Neuronal stem cell (in vitro differentiated cells): Measurements from ENCODE around the gene ALDH3B1.
"Not testable (repeated sequence)": the region's sequence is repeated elsewhere in the genome, so short reads cannot be mapped to it uniquely, and the experiment has no call there.

Experiments used
- DNase-seq: peaks from one replicate; pipeline ENCODE4 v3.0.0-alpha.2; 2013; ENCODE audit warnings: low spot score
- H2AFZ ChIP-seq: one replicate; pipeline ENCODE4 v1.6.1; 2013; ENCODE audit warnings: mild to moderate bottlenecking, low read length, inconsistent platforms
- H2AK5ac ChIP-seq: 2 replicates; pipeline ENCODE4 v1.6.1; 2013; ENCODE audit warnings: low read depth, mild to moderate bottlenecking, inconsistent platforms, low read length, moderate library complexity, mixed read lengths
- H2BK120ac ChIP-seq: 2 replicates; pipeline ENCODE4 v1.6.1; 2013; ENCODE audit warnings: low read depth, mild to moderate bottlenecking, inconsistent platforms, low read length, moderate library complexity, mixed read lengths
- H2BK12ac ChIP-seq: one replicate; pipeline ENCODE4 v1.6.1; 2013; ENCODE audit warnings: low read length, inconsistent platforms
- H2BK15ac ChIP-seq: 2 replicates; pipeline ENCODE4 v1.6.1; 2013; ENCODE audit warnings: mild to moderate bottlenecking, low read length, inconsistent platforms, mixed read lengths
- H2BK5ac ChIP-seq: one replicate; pipeline ENCODE4 v1.6.1; 2013; ENCODE audit warnings: inconsistent platforms, mild to moderate bottlenecking, low read length, moderate library complexity
- H3K14ac ChIP-seq: one replicate; pipeline ENCODE4 v1.6.1; 2013; ENCODE audit warnings: low read length, inconsistent platforms
- H3K18ac ChIP-seq: 2 replicates; pipeline ENCODE4 v1.6.1; 2013; ENCODE audit warnings: low read length, inconsistent platforms
- H3K23ac ChIP-seq: 2 replicates; pipeline ENCODE4 v1.6.1; 2013; ENCODE audit warnings: low read depth, mild to moderate bottlenecking, mixed read lengths, low read length, inconsistent platforms; ENCODE audit not compliant: poor library complexity
- H3K27ac ChIP-seq: replicated peaks from 3 replicates; pipeline ENCODE4 v1.5.1; 2013; ENCODE audit warnings: low read length, inconsistent platforms
- H3K27me3 ChIP-seq, 3 experiments: 2 replicates each; pipeline ENCODE4 v1.6.1; 2013; ENCODE audit warnings: low read length in 3 of 3, mild to moderate bottlenecking in 2 of 3, inconsistent platforms in 1 of 3, low read depth in 1 of 3, mixed read lengths in 1 of 3, moderate library complexity in 1 of 3; ENCODE audit not compliant: control insufficient read depth in 3 of 3, insufficient read depth in 3 of 3
- H3K36me3 ChIP-seq, 2 donors: replicated peaks in 1 of 2; 2 replicates each; pipeline ENCODE4 v1.6.1; 2013; ENCODE audit warnings: low read length in 2 of 2; ENCODE audit not compliant: control insufficient read depth in 2 of 2, insufficient read depth in 2 of 2
- H3K4ac ChIP-seq: 2 replicates; pipeline ENCODE4 v1.6.1; 2013; ENCODE audit warnings: inconsistent platforms, mild to moderate bottlenecking, low read length, moderate library complexity
- H3K4me1 ChIP-seq, 2 donors: 1 replicate in 1 of 2; 2 replicates in 1 of 2; pipeline ENCODE4 v1.6.1; 2013; ENCODE audit warnings: low read length in 2 of 2, low read depth in 1 of 2; ENCODE audit not compliant: control insufficient read depth in 2 of 2, insufficient read depth in 1 of 2
- H3K4me2 ChIP-seq: one replicate; pipeline ENCODE4 v1.6.1; 2013; ENCODE audit warnings: mild to moderate bottlenecking, low read length, inconsistent platforms; ENCODE audit not compliant: insufficient read depth, poor library complexity, severe bottlenecking
- H3K4me3 ChIP-seq, 2 donors: 2 replicates each; pipeline ENCODE4 v1.5.1; 2013; ENCODE audit warnings: low read length in 2 of 2, mild to moderate bottlenecking in 2 of 2, inconsistent platforms in 1 of 2, moderate library complexity in 1 of 2
- H3K79me1 ChIP-seq: one replicate; pipeline ENCODE4 v1.6.1; 2013; ENCODE audit warnings: low read depth, mild to moderate bottlenecking, inconsistent platforms, low read length, moderate library complexity
- H3K9ac ChIP-seq: one replicate; pipeline ENCODE4 v1.6.1; 2013; ENCODE audit warnings: mild to moderate bottlenecking, low read depth, low read length, inconsistent platforms; ENCODE audit not compliant: poor library complexity
- H3K9me3 ChIP-seq, 2 donors: replicated peaks in 1 of 2; 2 replicates each; pipeline versions ENCODE3 to v1.6.1; 2013; ENCODE audit warnings: low read length in 2 of 2, mild to moderate bottlenecking in 2 of 2, inconsistent platforms in 1 of 2, low read depth in 1 of 2, mixed read lengths in 1 of 2, moderate library complexity in 1 of 2; ENCODE audit not compliant: control insufficient read depth in 2 of 2, insufficient read depth in 1 of 2
- H4K8ac ChIP-seq: one replicate; pipeline ENCODE4 v1.6.1; 2013; ENCODE audit warnings: low read depth, mild to moderate bottlenecking, inconsistent platforms, low read length, moderate library complexity
- H4K91ac ChIP-seq: one replicate; pipeline ENCODE4 v1.6.1; 2013; ENCODE audit warnings: low read length, low read depth, mild to moderate bottlenecking, inconsistent platforms; ENCODE audit not compliant: poor library complexity
- WGBS, 2 donors: extraction: QIAGEN DNeasy Blood & Tissue Kit; methylation state at CpG; one replicate each; pipeline ENCODE4 v1.1.7; 2013; ENCODE audit warnings: missing lambda C conversion rate in 2 of 2, mixed read lengths in 1 of 2; ENCODE audit not compliant: insufficient read length in 2 of 2, insufficient replicate concordance in 1 of 2; ENCODE audit errors: extremely low coverage in 2 of 2; 5-methylcytosine and 5-hydroxymethylcytosine counted together

ALDH3B1 gene

DNA sequence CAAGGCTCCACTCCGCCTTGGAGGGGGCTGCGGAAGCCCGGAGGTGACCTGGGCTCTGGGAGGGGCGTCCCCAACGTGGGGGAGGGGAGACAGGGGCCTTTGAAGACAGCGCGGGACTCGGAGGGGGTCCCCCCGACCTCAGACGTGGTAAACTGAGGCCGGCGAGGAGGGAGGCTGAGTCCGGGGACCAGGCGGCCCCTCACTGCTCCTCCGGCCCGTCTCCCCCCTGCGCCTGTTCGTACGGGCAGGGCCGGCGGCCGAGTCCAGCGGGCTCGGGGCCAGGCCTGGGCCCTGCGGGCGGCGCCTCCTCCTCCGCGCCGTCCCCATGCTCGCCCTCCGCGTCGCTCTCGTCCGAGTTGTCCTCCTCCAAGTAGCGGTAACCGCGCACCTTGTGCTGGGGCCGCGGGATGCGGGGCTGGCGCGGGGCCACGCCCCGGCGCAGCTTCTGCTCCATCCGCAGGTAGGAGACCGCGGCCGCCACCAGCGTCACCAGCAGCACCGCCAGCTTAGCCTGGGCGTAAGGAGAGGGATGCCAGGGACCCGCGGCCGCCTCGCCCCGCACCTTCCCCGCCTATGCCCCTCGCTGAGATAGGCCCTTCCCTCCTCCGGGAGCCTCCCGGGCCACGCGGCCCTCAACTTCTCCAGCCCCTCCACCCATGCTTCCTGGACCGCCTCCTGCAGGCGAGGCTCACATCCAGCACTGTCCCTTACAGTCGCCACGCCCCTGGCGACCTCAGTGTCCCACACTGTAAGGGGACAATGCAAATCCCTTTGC is 18.6 kb upstream of the ALDH3B1 start:
- not testable (repeated sequence) for H2AK5ac ChIP-seq, H3K4ac ChIP-seq, H3K4me1 ChIP-seq, H4K8ac ChIP-seq, DNase-seq, H3K9ac ChIP-seq, H2BK5ac ChIP-seq, H3K36me3 ChIP-seq, H3K27me3 ChIP-seq, H2BK15ac ChIP-seq, H2AFZ ChIP-seq, H3K14ac ChIP-seq, H3K23ac ChIP-seq, H3K4me3 ChIP-seq, H3K9me3 ChIP-seq, H3K79me1 ChIP-seq, H3K27ac ChIP-seq, H2BK12ac ChIP-seq, H4K91ac ChIP-seq, H2BK120ac ChIP-seq
- WGBS, 2 donors = no CpG with 5 or more reads among the region's 70 CpGs
- peak overlapping the region; percentile 71 for H3K18ac ChIP-seq
- H3K4me2 ChIP-seq = peak overlapping the region; percentile 49

DNA sequence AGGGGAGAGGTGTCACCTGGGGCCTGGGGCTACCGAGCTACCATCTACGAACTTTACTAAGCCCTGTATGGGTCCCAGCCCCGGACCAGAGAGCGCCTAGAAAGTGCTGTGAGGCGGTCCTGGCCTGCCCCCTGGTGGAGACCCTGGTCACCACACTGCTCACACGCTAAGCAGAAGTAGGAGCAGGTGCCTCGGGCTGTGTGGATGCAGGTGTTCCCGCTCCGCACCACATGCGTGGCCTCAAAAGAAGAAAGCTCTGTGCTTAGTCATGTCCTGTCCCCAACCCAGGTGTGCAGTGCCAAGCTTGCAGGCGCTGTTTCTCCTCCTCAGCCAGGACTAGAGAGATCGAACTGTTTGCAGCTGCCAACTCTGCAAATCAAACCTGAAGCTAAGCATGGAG is 16.3 kb upstream of the ALDH3B1 start:
- H2BK12ac ChIP-seq, H3K9me3 ChIP-seq, H2AFZ ChIP-seq, H3K79me1 ChIP-seq, H3K27ac ChIP-seq, H3K14ac ChIP-seq, H2AK5ac ChIP-seq, H3K18ac ChIP-seq, H4K91ac ChIP-seq, H4K8ac ChIP-seq, DNase-seq, H3K9ac ChIP-seq, H3K23ac ChIP-seq, H3K4ac ChIP-seq, H3K4me1 ChIP-seq, H3K4me3 ChIP-seq, H2BK15ac ChIP-seq, H3K4me2 ChIP-seq, H2BK120ac ChIP-seq, H3K36me3 ChIP-seq, H2BK5ac ChIP-seq, H3K27me3 ChIP-seq: not testable (repeated sequence)
- no CpG with 5 or more reads among the region's 12 CpGs for WGBS, 2 donors

DNA sequence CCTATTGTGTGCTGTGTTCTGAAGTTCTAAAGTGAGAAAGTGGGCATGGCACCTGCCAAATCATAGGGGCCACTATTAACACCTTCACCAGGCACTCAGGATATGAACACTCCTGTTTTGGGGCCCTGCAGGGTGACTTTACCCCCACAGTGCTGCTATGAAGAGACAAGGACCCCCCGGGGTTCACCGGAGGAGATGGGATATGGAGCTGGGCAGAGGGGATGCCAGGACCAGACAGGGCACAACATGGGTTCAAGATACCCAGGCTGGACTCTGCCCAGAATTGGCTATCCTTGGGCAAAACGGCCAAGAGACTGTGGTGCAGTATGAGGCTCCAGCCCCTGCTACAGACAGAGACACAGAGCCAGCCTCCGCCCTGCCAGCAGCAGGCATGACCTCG is 15.7 kb upstream of the ALDH3B1 start:
- H2AFZ ChIP-seq, H4K8ac ChIP-seq, DNase-seq, H3K4me3 ChIP-seq, H2BK12ac ChIP-seq, H3K4ac ChIP-seq, H3K27ac ChIP-seq, H3K36me3 ChIP-seq, H3K4me1 ChIP-seq, H2BK15ac ChIP-seq, H3K27me3 ChIP-seq, H3K9me3 ChIP-seq, H3K9ac ChIP-seq, H3K18ac ChIP-seq, H2BK5ac ChIP-seq, H3K23ac ChIP-seq, H3K4me2 ChIP-seq, H3K14ac ChIP-seq, H2AK5ac ChIP-seq, H3K79me1 ChIP-seq, H2BK120ac ChIP-seq, H4K91ac ChIP-seq: not testable (repeated sequence)
- no CpG with 5 or more reads among the region's 5 CpGs for WGBS, 2 donors

DNA sequence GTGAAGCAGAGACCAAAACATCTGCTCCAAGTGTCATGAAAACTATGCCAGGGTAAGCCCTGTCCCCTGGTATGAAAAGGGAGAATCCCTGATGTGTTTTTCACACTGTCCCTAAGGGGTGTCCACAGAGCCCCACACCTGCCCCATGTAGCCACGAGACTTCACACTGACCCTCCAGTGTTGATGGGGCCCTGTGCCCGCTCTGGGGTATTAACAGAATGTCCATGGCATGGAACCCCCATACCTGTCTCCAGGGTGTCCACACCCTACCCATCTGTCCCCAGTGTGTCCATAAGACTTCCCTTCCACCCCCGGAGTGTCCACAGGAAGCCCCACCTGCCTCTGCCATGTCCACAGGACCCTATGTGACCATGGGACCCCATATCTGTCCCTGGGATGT is 15.0 kb upstream of the ALDH3B1 start:
- H2BK5ac ChIP-seq, H4K8ac ChIP-seq, H2AFZ ChIP-seq, H2BK12ac ChIP-seq, H3K9me3 ChIP-seq, H2BK15ac ChIP-seq, H3K36me3 ChIP-seq, H2BK120ac ChIP-seq, H3K79me1 ChIP-seq, H3K4me3 ChIP-seq, DNase-seq, H3K4me2 ChIP-seq, H3K27ac ChIP-seq, H3K18ac ChIP-seq, H3K4ac ChIP-seq, H2AK5ac ChIP-seq, H3K9ac ChIP-seq, H3K27me3 ChIP-seq, H3K14ac ChIP-seq, H3K23ac ChIP-seq, H4K91ac ChIP-seq: not testable (repeated sequence)
- peaks cover 8 to 11% of the 10 kb centered on the region in 2 donors for H3K4me1 ChIP-seq
- no CpG with 5 or more reads among the region's 3 CpGs for WGBS, 2 donors
